ENCODE data around the gene SLC25A4. TPM values are rescaled to one million over a fixed set of nuclear protein-coding genes. Genes with fewer than 3 reads are reported as not detected.

The SLC25A4 gene
- total RNA-seq, 4 donors from 2014 or later = 17.3 to 64.4 (median 37.1) TPM

DNA sequence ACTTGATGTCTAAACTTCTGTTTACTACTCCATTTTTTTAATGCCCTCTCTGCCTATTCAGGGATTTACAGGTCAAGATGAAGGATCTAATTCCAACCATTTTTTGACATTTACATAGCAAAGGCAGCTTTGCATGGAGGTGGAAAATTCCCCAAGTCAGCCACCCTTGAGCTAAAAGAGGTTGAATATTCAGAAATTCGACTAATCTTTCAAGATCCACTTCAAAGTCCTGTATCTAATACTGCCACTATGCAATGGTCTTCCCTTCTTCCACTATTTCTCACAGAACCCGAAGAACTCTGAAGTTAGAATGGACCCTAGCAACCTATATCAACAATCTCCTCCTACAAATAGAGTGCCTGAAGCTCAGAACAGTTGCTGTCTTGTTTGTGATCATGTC, 39.2 kb downstream of the SLC25A4 start:
- H3K4me3 ChIP-seq = no peak overlapping the region
- H3K36me3 ChIP-seq = peaks cover 0 to 2% (median 0%) of the 10 kb centered on the region in 3 donors
- no peaks in the 10 kb centered on the region for H3K9me3 ChIP-seq
- no peaks in the 10 kb centered on the region for H3K4me1 ChIP-seq
- no peak overlapping the region for H3K27ac ChIP-seq
- no peaks in the 10 kb centered on the region for H3K27me3 ChIP-seq
- TF ChIP-seq, protein P1, sequence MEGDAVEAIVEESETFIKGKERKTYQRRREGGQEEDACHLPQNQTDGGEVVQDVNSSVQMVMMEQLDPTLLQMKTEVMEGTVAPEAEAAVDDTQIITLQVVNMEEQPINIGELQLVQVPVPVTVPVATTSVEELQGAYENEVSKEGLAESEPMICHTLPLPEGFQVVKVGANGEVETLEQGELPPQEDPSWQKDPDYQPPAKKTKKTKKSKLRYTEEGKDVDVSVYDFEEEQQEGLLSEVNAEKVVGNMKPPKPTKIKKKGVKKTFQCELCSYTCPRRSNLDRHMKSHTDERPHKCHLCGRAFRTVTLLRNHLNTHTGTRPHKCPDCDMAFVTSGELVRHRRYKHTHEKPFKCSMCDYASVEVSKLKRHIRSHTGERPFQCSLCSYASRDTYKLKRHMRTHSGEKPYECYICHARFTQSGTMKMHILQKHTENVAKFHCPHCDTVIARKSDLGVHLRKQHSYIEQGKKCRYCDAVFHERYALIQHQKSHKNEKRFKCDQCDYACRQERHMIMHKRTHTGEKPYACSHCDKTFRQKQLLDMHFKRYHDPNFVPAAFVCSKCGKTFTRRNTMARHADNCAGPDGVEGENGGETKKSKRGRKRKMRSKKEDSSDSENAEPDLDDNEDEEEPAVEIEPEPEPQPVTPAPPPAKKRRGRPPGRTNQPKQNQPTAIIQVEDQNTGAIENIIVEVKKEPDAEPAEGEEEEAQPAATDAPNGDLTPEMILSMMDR (IDR thresholded peaks at IDR 0.05) = no peak
- no peak for TF ChIP-seq POLR2A (IDR thresholded peaks at IDR 0.05)
- DNase-seq = no peak

DNA sequence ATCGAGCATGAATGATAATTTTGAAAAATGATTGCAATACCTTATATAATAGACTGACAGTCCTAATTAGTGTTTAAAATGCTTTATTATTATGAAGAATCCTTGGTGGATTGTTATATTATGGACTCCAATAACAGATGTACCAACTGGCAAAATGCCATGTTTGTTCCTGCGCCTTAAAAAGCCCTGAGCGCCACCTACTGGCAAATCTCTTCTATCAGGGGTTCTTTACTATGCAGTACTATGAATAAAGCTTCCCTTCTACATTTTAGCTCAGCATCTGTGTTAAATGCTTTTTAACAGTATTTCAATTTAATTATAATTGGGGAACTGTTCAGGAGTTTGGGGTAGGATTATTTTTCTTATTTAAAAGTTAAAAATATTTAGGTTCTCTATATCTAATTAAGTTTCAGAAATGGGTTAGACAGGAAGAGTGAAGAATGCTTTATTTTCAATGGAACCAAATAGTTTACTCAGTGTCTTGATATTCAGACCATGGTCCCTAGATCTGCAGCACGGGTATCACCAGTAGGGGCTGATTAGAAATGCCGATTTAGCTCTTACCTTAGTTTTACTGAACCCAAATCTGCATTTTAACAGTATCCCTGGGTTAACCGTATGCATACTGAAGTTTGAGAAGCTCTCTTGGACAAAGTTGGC, 40.7 kb downstream of the SLC25A4 start:
- DNase-seq = peak; percentile 56 to 95 (median 86)
- Histone ChIP-seq H3K27ac (no peak overlapping the region), H3K36me3 (peaks cover 0 to 3% (median 0%) of the 10 kb centered on the region in 3 donors), H3K4me1 (no peaks in the 10 kb centered on the region), H3K4me3 (no peak overlapping the region), H3K27me3 (no peaks in the 10 kb centered on the region), H3K9me3 (no peaks in the 10 kb centered on the region)
- TF ChIP-seq POLR2A (IDR thresholded peaks at IDR 0.05) = no peak
- TF ChIP-seq, protein P1 (IDR thresholded peaks at IDR 0.05) = peak; percentile 49 to 90 (median 80)

DNA sequence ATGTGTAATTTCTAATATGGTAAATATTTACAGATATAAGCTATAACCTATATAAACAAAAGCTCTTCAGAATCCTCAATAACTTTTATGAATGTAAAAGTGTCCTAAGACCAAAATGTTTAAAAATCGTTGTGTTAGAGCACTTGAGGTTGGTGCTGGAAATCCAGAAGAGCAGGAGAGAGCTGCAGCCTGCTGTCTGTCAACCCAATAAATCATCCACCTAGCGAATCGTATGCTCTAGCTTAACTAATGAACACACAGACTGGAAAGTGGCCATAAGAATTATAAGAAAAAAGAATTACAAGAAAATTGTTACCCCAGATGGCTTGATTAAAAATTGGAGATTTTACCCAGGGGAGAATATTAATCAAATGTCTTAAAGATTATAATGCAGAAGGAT, 43.7 kb downstream of the SLC25A4 start:
- H3K9me3 ChIP-seq = no peaks in the 10 kb centered on the region
- H3K4me3 ChIP-seq = no peak overlapping the region
- DNase-seq = no peak
- TF ChIP-seq, protein P1 (IDR thresholded peaks at IDR 0.05) = no peak
- no peak for TF ChIP-seq POLR2A (IDR thresholded peaks at IDR 0.05)
- H3K4me1 ChIP-seq = no peaks in the 10 kb centered on the region
- no peaks in the 10 kb centered on the region for H3K27me3 ChIP-seq
- H3K36me3 ChIP-seq = peaks cover 0 to 20% (median 0%) of the 10 kb centered on the region in 3 donors
- H3K27ac ChIP-seq = no peak overlapping the region

DNA sequence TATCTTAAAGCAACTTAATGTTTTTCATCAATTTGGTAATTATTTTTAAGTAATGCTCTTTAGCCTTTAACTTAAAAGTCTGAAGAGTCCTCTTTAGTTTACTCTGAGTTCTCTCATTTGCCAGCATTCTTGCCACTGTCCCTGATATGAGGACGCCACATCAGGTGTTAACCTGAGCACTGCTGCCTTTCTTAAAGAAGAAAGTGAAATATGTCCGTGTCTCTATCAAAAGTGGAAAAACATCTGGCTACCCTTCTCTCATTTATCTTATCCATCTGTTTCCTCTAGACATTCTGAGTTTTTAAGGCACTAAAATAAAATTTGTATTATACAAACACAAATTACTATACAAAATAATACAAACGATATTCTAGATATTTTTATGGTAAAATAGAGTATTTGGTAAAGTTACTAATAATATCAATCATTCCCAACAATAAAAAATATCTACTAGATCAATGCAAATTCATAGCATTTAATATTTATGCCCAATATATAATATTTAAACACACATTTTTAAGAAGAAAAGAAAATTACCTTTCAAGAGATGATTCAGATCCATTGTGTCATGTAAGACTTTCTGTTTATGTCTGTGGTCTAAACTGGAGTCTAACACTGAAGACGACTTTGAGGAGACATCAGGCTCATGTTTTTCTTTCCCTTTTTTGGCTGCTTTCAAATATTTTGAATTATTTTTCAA, 46.7 kb downstream of the SLC25A4 start:
- DNase-seq = no peak
- Histone ChIP-seq H3K36me3 (peaks cover 0 to 20% (median 0%) of the 10 kb centered on the region in 3 donors), H3K27me3 (no peaks in the 10 kb centered on the region), H3K4me3 (no peak overlapping the region), H3K4me1 (no peaks in the 10 kb centered on the region), H3K9me3 (no peaks in the 10 kb centered on the region), H3K27ac (no peak overlapping the region)
- TF ChIP-seq, protein P1 (IDR thresholded peaks at IDR 0.05) = no peak
- TF ChIP-seq POLR2A (IDR thresholded peaks at IDR 0.05) = no peak

DNA sequence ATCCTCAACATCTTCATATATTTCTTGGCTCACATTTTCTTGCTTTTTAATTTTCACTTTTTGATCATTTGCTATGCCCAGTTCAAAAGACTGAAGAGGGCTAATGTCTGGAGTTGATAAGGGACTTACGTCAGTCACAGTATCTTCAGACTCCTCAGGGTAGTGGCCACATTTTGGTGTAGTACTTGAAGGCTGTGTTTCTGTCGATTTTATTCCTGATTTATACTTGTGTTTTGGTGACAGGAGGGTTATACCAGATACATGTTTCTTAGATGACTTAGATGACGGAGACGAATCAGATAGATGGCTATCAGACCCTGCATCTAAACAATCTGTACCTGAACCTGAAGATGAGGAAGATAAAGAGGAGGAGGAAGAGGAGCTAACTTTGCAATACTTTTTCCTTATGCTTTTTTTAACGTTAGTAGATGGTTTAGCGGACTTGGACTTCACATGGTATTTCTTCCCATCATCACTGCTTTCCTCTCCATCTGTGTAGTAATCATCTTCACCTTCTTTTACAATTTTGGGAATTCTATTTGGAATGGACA, 47.3 kb downstream of the SLC25A4 start:
- Histone ChIP-seq H3K4me3 (no peak overlapping the region), H3K9me3 (no peaks in the 10 kb centered on the region), H3K36me3 (peaks cover 0 to 20% (median 0%) of the 10 kb centered on the region in 3 donors), H3K4me1 (no peaks in the 10 kb centered on the region), H3K27ac (no peak overlapping the region), H3K27me3 (no peaks in the 10 kb centered on the region)
- TF ChIP-seq POLR2A (IDR thresholded peaks at IDR 0.05) = no peak
- TF ChIP-seq, protein P1 (IDR thresholded peaks at IDR 0.05) = no peak
- DNase-seq = no peak

Measured in Peyer's patch (tissue), 4 donors.